DND-41 (cell line): ENCODE results near the gene BCKDHB.

Experiments
- ATAC-seq: fragments of 200-7000 bp; cut with Tn5 transposase; 3 replicates; pipeline ENCODE4 v1.9.1; 2021; ENCODE audit warnings: low read depth; ENCODE audit not compliant: insufficient read depth
- DNase-seq: peaks from one replicate; pipeline ENCODE4 v3.0.0-alpha.2; 2020
- H2AFZ ChIP-seq: 2 replicates; pipeline ENCODE4 v1.6.0; 2012; ENCODE audit warnings: low read depth, low read length
- H3K27ac ChIP-seq: 2 replicates; pipeline ENCODE4 v1.5.1; 2012; ENCODE audit warnings: low read length, inconsistent platforms
- H3K27me3 ChIP-seq: fragments of 200-600 bp; sonication (generic); 2 replicates; pipeline ENCODE4 v1.6.0; 2012; ENCODE audit warnings: low read length, mild to moderate bottlenecking, inconsistent platforms; ENCODE audit not compliant: insufficient read depth, poor library complexity
- H3K36me3 ChIP-seq: 2 replicates; pipeline ENCODE4 v1.5.1; 2012; ENCODE audit warnings: low read length, inconsistent platforms; ENCODE audit not compliant: insufficient read depth
- H3K4me1 ChIP-seq: 2 replicates; pipeline ENCODE4 v1.5.1; 2012; ENCODE audit warnings: mild to moderate bottlenecking, low read length; ENCODE audit not compliant: insufficient read depth
- H3K4me2 ChIP-seq: 2 replicates; pipeline ENCODE4 v1.6.0; 2012; ENCODE audit warnings: mild to moderate bottlenecking, moderate library complexity, low read length, inconsistent platforms; ENCODE audit not compliant: insufficient read depth
- H3K4me3 ChIP-seq, 2 experiments: fragments of 200-600 bp in 1 of 2; shearing (Covaris generic) in 1 of 2; 2 replicates each; pipeline ENCODE4 v1.5.1; 2012 to 2016; ENCODE audit warnings: inconsistent platforms in 2 of 2, low read length in 2 of 2, mild to moderate bottlenecking in 2 of 2, low read depth in 1 of 2, moderate library complexity in 1 of 2
- H3K79me2 ChIP-seq: 2 replicates; pipeline ENCODE4 v1.6.0; 2012; ENCODE audit warnings: low read length, inconsistent platforms; ENCODE audit not compliant: insufficient read depth
- H3K9ac ChIP-seq: 2 replicates; pipeline ENCODE4 v1.6.0; 2012; ENCODE audit warnings: low read depth, mild to moderate bottlenecking, inconsistent platforms, low read length, moderate library complexity
- H3K9me3 ChIP-seq: 2 replicates; pipeline ENCODE4 v1.5.1; 2012; ENCODE audit warnings: low read length, moderate library complexity, mild to moderate bottlenecking, inconsistent platforms; ENCODE audit not compliant: insufficient read depth, severe bottlenecking
- H4K20me1 ChIP-seq: 2 replicates; pipeline ENCODE4 v1.6.0; 2012; ENCODE audit warnings: low read length; ENCODE audit not compliant: insufficient read depth
- CTCF ChIP-seq: IDR thresholded peaks from 2 replicates; pipeline ENCODE4 v1.5.1; 2012; ENCODE audit warnings: borderline replicate concordance, low read length, moderate library complexity, mild to moderate bottlenecking; ENCODE audit not compliant: poor library complexity, severe bottlenecking; ENCODE audit errors: extremely low read depth
- EZH2 ChIP-seq: IDR thresholded peaks from 3 replicates; pipeline ENCODE4 v1.6.1; 2012; ENCODE audit warnings: borderline replicate concordance, low read depth, mild to moderate bottlenecking, moderate library complexity, low read length, inconsistent platforms; ENCODE audit not compliant: severe bottlenecking

The BCKDHB gene

DNA sequence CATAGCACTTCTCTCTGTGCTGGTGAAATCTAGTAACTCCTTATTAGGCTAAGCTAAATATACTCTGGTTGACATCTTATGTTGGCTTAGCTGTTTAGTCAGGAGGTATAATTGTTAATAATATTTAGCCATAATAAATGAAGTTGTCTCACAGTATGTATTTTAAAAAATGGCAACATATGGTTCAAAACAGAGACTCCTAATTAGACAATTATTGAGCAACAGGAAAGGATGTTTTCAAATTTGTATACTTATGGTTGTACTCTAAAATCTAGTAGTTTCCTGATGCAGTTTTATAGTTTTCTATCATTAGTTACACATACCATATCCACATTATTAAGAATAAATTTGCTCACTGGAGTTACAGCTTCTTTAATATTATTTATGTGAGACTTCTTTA lies 150.2 kb downstream of the BCKDHB start:
- no peaks in the 10 kb centered on the region for H3K79me2 ChIP-seq
- DNase-seq, result no peak
- H2AFZ ChIP-seq, result no peak overlapping the region
- H3K9ac ChIP-seq, result no peak overlapping the region
- H3K4me2 ChIP-seq, result no peak overlapping the region
- no peak for TF ChIP-seq EZH2
- TF ChIP-seq CTCF, result no peak
- no peak overlapping the region for H3K4me3 ChIP-seq
- ATAC-seq, result no peak
- no peak overlapping the region for H3K27ac ChIP-seq
- H4K20me1 ChIP-seq, result no peaks in the 10 kb centered on the region
- H3K4me1 ChIP-seq, result no peaks in the 10 kb centered on the region
- H3K9me3 ChIP-seq, result no peaks in the 10 kb centered on the region
- H3K36me3 ChIP-seq, result no peaks in the 10 kb centered on the region
- H3K27me3 ChIP-seq, result no peaks in the 10 kb centered on the region

DNA sequence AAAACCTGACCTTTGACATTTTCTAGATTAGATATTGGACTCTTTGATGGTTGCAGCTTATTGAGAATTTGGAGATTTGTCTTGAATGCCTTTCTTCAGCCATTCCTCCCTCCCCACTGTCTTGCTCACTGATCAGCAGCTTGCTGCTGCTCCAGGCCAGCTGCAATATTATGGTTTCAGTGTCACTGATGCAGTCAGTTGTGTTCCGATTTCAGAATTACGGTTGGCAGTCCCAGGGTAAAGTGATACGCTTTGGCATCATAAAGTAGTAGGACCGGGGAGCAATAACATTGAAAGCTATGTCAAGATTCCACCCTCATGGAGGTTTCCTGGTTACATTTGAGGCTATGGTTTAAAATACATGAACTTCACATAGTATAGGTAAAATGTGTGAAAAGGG lies 152.6 kb downstream of the BCKDHB start:
- Histone ChIP-seq H3K79me2 (no peaks in the 10 kb centered on the region), H3K9me3 (no peaks in the 10 kb centered on the region), H4K20me1 (no peaks in the 10 kb centered on the region), H2AFZ (no peak overlapping the region), H3K27ac (no peak overlapping the region), H3K4me1 (no peaks in the 10 kb centered on the region), H3K4me2 (no peak overlapping the region), H3K4me3 (no peak overlapping the region), H3K9ac (no peak overlapping the region), H3K27me3 (no peaks in the 10 kb centered on the region), H3K36me3 (no peaks in the 10 kb centered on the region)
- no peak for TF ChIP-seq EZH2
- TF ChIP-seq CTCF, result no peak
- no peak for DNase-seq
- ATAC-seq, result no peak

GRCh38 chr6:80263585-80263984 lies 157.1 kb downstream of the BCKDHB start:
- Histone ChIP-seq H3K4me3 (no peak overlapping the region), H3K4me2 (no peak overlapping the region), H3K27ac (no peak overlapping the region), H4K20me1 (no peaks in the 10 kb centered on the region), H3K4me1 (no peaks in the 10 kb centered on the region), H3K9me3 (no peaks in the 10 kb centered on the region), H3K79me2 (no peaks in the 10 kb centered on the region), H3K36me3 (no peaks in the 10 kb centered on the region), H3K27me3 (no peaks in the 10 kb centered on the region), H3K9ac (no peak overlapping the region), H2AFZ (no peak overlapping the region)
- no peak for DNase-seq
- TF ChIP-seq CTCF (no peak), EZH2 (no peak)
- ATAC-seq, result no peak
